GM21576 (cell line): Measurements from ENCODE around the gene MFSD6L.
"Not testable (repeated sequence)": the region's sequence is repeated elsewhere in the genome, so short reads cannot be mapped to it uniquely, and the experiment has no call there.

Experiments
- ATAC-seq: cut with Tn5 transposase; IDR thresholded peaks from one replicate; pipeline ENCODE4 v1.9.1; 2021; ENCODE audit warnings: mild to moderate bottlenecking, moderate library complexity; ENCODE audit not compliant: unreplicated experiment

Gene MFSD6L

GRCh38 chr17:8826808-8827435 is 27.8 kb upstream of the MFSD6L start:
- no peak for ATAC-seq

- ATAC-seq, result no peak
Measured at GRCh38 chr17:8825802-8826201, 26.6 kb upstream of the MFSD6L start.

DNA sequence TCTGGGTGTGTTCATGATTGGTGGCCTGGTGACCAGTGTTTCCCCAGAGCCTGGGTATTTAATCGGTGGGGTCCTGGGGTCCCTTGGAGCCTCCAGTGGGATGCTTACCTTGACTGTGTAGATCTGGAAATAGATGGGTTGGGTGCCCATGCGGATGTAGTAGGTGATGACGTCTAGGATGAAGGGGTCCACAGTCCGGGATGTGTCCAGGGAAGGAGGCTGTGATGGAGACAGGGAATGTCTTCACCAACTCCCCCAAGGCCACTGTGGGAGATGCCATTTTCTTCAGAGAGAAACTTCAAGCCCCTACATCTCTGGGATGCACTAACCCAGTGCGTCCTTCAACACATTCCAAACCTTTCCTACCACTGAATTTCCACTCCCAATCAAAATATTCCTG is 24.1 kb upstream of the MFSD6L start:
- ATAC-seq, result no peak

DNA sequence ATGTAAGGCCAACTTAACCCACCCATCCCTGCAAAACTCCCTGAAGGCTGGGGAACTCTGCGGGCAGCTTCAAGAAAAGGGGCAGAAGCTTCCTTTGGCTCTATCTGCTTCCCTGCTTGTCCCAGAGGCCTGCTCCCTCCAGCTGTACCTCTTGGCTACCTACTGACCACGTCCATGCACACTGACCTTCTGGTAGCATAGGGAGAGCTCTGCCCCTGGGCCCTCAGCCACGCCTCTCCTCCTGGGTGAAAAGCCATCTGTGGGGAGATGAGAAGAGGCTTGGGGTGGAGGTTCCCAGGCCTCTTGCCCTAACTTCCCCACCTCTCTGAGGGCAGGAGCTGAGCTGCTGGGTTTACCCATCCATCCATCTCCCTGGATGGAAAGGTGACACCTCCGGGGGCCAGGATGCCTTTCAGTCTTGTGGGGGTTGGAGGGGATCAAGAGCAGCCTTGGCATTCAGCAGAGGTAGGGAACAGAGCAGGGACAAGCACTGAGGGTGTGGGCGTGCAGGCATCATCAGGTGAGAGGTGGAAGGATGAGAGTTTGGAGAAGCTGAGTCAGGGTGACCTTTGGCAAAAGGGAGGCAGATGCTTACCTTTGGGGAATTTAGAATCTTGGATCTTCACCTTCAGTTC is 23.4 kb upstream of the MFSD6L start:
- ATAC-seq, result no peak

- ATAC-seq, result no peak
Measured at GRCh38 chr17:8821446-8822105, 22.4 kb upstream of the MFSD6L start.

DNA sequence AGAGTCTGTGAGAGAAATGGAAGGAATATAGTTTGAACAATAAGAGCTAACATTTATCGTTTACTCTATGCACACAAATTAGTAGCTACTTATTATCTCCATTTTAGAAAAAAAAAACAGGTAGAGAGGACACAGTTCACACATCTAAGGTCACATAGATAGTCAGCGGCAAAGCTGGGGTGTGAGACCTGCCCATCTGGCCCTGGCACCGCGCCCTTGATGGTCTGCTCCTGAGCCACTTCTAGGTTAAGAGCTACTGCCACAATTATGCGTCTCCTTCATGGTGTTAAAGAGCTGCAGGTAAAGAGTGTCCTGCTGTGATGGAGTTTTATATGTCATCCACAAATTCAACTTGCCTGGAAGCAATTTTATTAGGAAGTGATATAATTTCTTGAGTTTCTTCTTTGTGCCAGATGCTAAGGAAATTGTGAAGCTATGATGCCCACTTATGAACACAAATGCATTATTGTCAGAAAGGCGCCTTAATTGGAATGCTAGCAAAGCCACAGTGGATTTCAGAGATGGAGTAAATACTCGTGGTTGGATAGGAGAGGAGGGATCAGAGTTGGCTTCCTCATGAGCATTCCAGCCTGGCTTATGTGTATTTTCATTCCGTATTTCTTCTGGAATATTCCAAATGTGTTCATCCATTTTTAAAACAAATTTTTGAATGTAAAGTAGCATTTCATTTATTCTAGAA is 21.3 kb upstream of the MFSD6L start:
- no peak for ATAC-seq

DNA sequence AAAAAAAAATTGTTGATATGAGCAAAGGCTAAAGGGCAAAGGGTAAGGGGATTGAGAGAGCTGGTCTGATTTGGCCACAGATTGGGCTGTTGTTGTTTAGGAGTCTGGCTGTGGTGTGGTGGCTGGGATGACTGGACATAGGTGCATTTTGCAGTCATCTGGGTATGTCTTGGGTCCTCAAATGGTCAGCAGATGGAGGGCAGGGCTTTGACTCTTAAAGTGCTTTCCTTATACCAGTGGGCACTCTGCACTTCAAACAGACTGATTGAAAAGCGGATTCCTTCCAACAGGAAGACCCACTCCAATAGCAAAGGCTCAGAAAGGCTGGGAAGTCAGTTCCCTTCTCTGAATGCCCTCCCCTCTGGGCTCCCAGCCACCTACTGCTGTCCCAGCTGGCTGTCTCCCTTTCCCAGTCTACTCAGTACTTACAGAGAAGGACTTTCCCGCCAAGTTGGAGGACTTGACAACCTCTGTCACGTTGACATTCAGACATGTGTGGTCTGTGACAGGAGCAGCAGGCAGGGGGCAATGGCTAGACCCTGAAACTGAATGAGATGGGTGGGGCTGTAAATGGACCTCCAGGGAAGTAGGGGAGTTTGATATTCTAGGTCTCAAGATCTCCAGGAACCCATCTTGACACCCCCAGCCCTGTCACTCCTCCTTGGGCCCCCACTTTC is 19.6 kb upstream of the MFSD6L start:
- ATAC-seq, result no peak

GRCh38 chr17:8818047-8818446 is 18.9 kb upstream of the MFSD6L start:
- ATAC-seq, result no peak

- ATAC-seq, result peak; percentile 91
Measured at GRCh38 chr17:8806926-8807550, 7.9 kb upstream of the MFSD6L start.

DNA sequence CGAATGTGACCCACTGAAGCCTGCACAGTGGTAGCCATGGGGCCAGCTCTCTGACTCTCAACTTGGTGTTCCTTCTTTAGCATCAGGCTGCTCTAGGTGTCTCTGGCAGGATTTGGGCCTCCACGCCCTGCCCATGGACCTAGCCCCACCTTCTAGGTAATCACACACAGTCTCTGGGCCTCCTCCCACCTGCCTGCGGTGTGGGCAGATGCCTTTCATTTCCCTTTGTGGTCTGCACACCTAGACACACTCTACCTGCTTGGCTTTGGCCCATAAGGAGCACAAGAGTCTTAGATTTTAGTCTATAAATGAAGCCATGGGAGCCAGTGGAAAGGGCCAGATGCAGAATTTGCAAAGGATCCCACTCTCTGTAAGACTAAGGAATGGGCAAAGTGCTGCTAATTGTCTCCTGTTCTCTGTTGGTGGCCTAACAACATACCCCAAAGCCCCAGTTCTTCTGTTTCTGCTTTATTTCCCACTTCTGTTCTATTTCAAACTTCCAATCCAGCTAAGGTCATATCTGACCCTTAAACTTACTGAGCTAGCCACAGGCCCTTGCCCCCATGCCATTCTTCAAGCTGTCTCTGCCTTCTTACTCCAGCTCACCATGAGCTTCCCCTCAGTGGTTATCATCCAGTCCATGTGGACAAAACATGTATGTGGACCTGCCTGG is 7.2 kb upstream of the MFSD6L start:
- ATAC-seq, result no peak

DNA sequence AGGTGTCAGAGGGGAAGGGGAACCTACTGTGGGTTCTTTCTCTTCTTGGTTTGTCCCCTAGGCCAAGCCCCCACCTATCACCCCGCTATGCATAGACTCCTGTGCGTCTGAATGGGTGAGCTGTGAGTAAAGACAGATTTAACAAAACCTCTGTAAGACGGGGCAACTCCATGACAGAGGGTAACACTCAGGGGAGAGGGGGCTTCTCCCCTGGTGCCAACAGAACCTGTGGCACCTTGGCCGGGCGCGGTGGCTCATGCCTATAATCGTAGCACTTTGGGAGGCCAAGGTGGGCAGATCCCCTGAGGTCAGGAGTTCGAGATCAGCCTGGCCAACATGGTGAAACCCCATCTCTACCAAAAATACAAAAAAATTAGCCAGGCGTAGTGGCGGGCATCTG is 6.2 kb upstream of the MFSD6L start:
- ATAC-seq, result not testable (repeated sequence)

GRCh38 chr17:8803531-8804420 is 4.6 kb upstream of the MFSD6L start:
- no peak for ATAC-seq

GRCh38 chr17:8801135-8801840 is 2.1 kb upstream of the MFSD6L start:
- no peak for ATAC-seq

DNA sequence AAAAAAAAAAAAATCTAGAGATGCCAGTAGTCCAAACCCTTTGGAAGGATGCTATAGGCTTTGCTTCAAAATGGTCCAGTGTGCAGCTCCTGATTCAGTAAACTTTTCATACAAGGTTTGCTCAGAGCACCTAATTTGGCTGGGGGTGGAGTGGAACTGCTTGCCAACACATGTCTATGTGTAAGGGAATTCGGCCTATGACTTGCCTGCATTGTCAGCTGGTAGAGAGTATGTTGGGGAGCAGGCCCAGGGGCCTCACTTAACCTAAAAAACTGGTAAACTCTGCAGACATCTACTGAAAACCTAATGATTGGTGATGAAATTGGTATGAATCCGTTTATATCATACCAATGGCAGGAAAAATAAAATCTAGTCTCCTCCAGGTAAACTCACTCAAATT is 1.5 kb upstream of the MFSD6L start:
- ATAC-seq, result no peak

- no peak for ATAC-seq
Measured at GRCh38 chr17:8799570-8800212, 526 bp upstream of the MFSD6L start.

DNA sequence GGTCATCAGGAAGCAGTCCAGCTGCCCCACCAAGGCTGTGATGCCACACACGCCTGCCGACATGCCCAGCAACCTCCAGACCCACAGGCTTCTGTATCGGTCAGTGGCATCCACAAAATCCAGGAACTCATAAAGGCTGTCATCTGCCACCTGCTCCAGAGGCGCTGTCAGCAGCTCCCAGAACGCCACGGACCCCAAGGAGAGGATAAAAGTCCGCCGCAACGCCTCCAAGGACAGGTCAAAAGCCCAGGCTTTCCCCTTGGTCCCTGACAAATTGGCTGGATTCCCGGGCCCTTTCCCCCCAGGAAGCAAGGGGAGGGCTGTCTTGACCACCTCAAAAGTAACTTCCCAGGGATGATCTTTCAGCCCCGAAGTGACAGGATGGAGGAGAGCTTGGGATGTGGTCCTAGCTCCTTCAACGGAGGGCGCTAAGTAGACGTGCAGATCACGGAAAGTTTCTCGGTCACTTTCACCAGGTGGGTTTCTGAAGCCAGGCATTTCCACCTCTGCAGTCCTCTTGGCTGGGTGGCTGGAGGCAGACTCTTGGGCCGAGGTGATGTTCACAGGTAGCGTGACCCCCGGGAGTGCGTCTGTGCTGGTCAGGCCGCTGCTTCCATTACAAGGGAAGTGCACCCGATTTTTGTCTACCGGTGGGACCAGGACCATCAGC is 854 bp downstream of the MFSD6L start:
- ATAC-seq, result no peak

DNA sequence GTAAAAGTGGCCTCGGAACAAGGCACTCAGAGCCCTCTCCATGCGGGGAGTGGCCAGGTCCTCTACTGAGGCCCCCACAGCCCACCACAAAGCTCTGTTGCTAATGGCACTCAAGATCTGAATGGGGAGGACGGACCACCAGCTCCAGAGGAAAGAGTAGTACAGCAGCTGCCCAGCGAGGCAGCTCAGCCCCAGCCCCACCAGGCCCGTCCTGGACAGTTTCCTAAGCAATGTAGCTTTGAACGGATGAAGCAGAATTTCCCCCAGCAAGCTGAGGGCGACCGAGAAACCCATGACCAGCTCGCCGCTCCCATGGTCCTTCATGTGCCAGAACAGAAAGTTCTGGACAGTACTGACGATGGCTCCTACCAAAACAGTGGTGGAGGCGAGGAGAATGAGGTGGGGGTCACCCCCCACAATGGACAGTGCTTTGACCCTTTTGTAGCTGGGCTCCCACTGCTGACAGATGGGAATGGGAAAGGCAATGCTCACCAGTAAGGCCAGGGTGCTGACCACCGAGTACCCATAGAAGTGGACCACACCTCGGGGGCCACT is 1.5 kb downstream of the MFSD6L start:
- ATAC-seq, result no peak
